Stimulated activated CD4-positive, alpha-beta T cell treated with anti-CD3 and anti-CD28 coated beads, Interleukin-2, amount 100 ng/mL, for 24 hours (primary cell): ENCODE data around the gene HIVEP3.

Experiments used
- DNase-seq, 2 donors: peaks; one replicate each; pipeline ENCODE4 v3.0.0-alpha.2; 2020

Gene HIVEP3

GRCh38 chr1:41503538-41504113, 415.1 kb downstream of the HIVEP3 start:
- DNase-seq, result no peak

- DNase-seq, result no peak
Observed at GRCh38 chr1:41502912-41503311, 415.8 kb downstream of the HIVEP3 start.

- no peak for DNase-seq
Observed at GRCh38 chr1:41501581-41501980, 417.1 kb downstream of the HIVEP3 start.

GRCh38 chr1:41500781-41501518, 417.8 kb downstream of the HIVEP3 start:
- no peak for DNase-seq

GRCh38 chr1:41500378-41500777, 418.3 kb downstream of the HIVEP3 start:
- DNase-seq, result no peak

- no peak for DNase-seq
Observed at GRCh38 chr1:41499591-41499990, 419.1 kb downstream of the HIVEP3 start.

- DNase-seq, result no peak
Observed at GRCh38 chr1:41498804-41499203, 419.9 kb downstream of the HIVEP3 start.

GRCh38 chr1:41498391-41498790, 420.3 kb downstream of the HIVEP3 start:
- DNase-seq, result no peak

- DNase-seq, result no peak
Observed at GRCh38 chr1:41497461-41498030, 421.2 kb downstream of the HIVEP3 start.

GRCh38 chr1:41497056-41497440, 421.7 kb downstream of the HIVEP3 start:
- no peak for DNase-seq

- DNase-seq, result peak; percentile 60 to 76
Observed at GRCh38 chr1:41496080-41497055, 422.4 kb downstream of the HIVEP3 start.

GRCh38 chr1:41495210-41495948, 423.3 kb downstream of the HIVEP3 start:
- no peak for DNase-seq

- DNase-seq, result no peak
Observed at GRCh38 chr1:41494351-41495209, 424.1 kb downstream of the HIVEP3 start.

GRCh38 chr1:41493626-41494350, 424.9 kb downstream of the HIVEP3 start:
- no peak for DNase-seq

GRCh38 chr1:41493117-41493536, 425.6 kb downstream of the HIVEP3 start:
- DNase-seq, result no peak

GRCh38 chr1:41492341-41492848, 426.3 kb downstream of the HIVEP3 start:
- DNase-seq, result peak; percentile 54 to 61

GRCh38 chr1:41490911-41491310, 427.8 kb downstream of the HIVEP3 start:
- DNase-seq, result no peak

GRCh38 chr1:41489561-41489960, 429.2 kb downstream of the HIVEP3 start:
- DNase-seq, result no peak

- DNase-seq, result no peak
Observed at GRCh38 chr1:41488040-41488951, 430.4 kb downstream of the HIVEP3 start.
